VCaP (cell line): Measurements from ENCODE around the gene ABCB1.

Source experiments
- H3K27ac ChIP-seq: fragments of 450-650 bp; 2 replicates; pipeline ENCODE4 v1.5.1; 2017
- CTCF ChIP-seq: fragments of 450-650 bp; conservative IDR thresholded peaks from 2 replicates; pipeline ENCODE4 v1.5.1; 2017; ENCODE audit warnings: mild to moderate bottlenecking, moderate library complexity

ABCB1 gene

DNA sequence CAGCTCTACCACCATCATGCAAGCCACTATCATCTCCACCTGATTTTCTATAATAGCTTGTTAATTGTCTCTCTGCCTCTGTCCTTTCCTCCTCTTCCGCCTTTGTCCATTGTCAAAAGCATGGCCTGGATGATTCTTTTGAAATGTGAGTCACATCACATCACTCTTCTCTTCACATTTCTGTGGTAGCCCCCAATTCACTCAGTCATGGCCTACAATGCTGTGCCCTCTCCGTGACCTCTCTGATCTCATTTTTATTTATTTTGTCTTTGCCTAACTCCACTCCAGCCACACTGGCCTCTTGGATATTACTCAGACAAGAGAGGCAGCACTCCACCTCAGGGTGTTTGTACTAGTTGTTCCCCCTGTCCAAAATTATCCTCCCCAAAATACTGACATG lies 120.3 kb downstream of the ABCB1 start:
- no peak overlapping the region for H3K27ac ChIP-seq
- TF ChIP-seq CTCF, result no peak

DNA sequence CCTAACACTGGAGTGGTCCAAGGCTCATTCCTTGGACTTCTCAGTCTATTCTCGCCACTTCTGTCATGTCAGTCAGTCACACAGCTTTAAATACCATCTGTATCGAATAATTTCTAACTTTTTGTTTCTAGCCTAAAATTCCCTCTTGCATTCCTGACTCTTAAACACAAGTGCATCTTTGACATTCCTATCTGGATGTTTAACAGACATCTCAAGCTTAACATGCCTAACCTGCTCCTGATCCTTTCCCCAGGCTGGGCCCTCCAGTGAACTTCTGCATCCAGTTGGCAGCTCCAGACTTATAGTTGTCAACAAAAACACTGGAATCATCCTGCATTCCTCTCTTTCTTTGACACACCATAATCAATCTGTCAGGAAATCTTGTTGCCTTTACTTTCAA lies 120.7 kb downstream of the ABCB1 start:
- H3K27ac ChIP-seq, result no peak overlapping the region
- no peak for TF ChIP-seq CTCF

- H3K27ac ChIP-seq, result no peak overlapping the region
- TF ChIP-seq CTCF, result no peak
Observed at GRCh38 chr7:87476179-87476557, 124.5 kb downstream of the ABCB1 start.

- no peak within 1 kb of the TSS for H3K27ac ChIP-seq
- TF ChIP-seq CTCF, result no peak
Observed at GRCh38 chr7:87475359-87476178, 125.1 kb downstream of the ABCB1 start, which contains the start of gene ABCB4. ABCB4 (minus strand) TSS chr7:87475680; CDS start chr7:87475465, 215 bp downstream.

- H3K27ac ChIP-seq, result no peak overlapping the region
- no peak for TF ChIP-seq CTCF
Observed at GRCh38 chr7:87474533-87475358, 125.9 kb downstream of the ABCB1 start.

GRCh38 chr7:87473986-87474385 lies 126.7 kb downstream of the ABCB1 start:
- TF ChIP-seq CTCF, result no peak
- no peak overlapping the region for H3K27ac ChIP-seq

DNA sequence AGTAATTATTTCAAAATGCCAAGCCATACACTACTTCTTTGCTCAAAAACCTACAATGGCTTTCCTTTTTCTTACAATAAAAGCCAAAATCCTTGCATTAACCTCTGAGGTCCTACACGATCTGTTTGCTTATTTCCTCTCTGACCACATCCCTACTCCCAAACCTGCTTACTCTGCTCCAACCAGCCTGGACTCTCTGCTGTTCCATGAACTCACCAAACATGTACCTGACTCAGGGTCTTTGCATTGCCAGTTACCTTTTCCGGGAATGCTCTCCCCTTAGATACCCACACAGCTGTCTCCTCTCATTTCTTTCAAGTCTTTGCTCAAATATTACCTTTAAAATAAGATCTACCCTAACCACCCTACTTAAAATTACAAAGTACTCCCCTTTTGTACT lies 127.5 kb downstream of the ABCB1 start:
- no peak for TF ChIP-seq CTCF
- no peak overlapping the region for H3K27ac ChIP-seq
